Activated effector memory CD4-positive, alpha-beta T cell treated with Interleukin-2 at 50 U/mL for 16 hours (primary cell): Measurements from ENCODE around the gene MTMR6.

Experiments used
- DNase-seq: peaks from one replicate; pipeline ENCODE4 v3.0.0-alpha.2; 2020

Gene MTMR6

GRCh38 chr13:25214491-25215252 lies 72.6 kb downstream of the MTMR6 start:
- no peak for DNase-seq

GRCh38 chr13:25213715-25214114 lies 73.6 kb downstream of the MTMR6 start:
- no peak for DNase-seq

DNA sequence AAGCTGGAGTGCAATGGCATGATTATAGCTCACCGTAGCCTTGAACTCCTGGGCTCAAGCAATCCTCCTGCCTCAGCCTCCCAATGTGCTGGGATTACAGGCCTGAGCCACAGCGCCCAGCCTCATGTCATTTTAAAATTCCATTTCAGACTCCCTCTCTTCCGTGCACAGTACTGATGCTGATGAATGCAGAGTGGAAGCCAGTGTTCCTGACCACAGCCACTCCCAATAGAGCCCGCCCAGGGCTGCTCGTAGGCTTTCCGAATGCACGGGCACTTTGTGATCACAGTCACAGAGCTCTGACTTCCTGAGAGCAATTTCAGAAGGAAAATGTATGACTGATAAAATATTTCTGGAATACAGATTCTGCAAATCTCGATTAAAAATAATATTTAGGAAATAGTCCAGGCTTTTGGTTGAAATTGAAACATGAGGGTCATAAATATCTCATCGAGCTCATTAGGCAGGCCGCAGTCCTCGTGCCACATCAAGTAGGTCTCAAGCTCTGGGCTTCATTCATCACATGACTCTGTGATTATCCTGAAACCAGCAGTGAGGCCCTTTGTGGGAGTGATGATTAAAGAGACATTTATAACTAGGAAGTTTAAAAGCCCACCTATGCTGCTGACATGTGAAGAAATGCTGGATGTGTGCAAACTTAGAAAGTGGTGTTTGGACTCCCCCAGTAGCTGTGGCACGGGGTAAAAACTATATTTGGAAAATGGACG lies 76.3 kb downstream of the MTMR6 start:
- DNase-seq, result no peak

DNA sequence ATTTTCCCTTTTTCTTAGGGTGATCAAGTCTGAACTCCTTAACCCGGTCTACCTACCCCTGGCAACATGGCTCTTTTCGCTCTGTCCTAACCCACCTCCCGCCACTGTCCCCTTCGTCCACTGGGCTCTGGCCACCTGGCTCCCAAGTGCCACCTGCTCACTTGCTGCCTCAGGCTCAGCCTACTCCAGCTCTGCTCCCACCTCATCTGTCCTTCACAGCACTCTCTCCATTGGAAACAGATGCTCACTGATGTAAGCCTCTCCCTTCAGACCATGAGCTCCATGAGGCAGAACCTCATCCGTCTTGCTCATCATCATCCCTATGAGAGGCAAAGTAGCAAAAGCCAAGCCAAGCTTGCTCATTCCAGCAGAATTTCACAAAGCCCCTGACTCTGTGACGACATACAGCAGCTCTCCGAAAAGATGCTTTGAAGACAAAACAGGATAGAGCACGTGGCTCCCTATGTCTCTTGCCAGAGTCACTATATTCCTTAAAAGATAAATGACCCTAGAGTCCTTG lies 79.9 kb downstream of the MTMR6 start:
- DNase-seq, result no peak

GRCh38 chr13:25204863-25205262 lies 82.4 kb downstream of the MTMR6 start:
- DNase-seq, result no peak

GRCh38 chr13:25203127-25203740 lies 84.1 kb downstream of the MTMR6 start:
- no peak for DNase-seq

- no peak for DNase-seq
These were observed 86.5 kb downstream of the MTMR6 start for GRCh38 chr13:25200783-25201182.

DNA sequence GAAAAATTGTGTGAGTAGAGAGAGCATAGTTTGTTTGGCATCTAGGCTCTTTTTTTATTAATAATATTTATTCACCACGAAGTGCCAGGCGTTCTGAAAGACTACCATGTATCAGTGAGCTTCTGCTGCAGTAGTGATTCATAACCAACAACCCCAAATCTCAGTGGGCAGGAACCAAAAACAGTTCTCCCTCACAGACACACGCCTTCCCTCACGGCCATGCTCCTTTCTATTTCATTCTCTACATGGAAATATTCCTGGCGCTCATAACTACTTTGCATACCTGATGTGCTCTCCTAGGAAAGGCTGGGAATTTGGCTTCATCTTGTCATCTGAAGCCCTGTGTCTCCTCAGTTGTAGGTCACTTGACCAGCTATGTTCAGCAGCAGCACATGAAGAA lies 88.6 kb downstream of the MTMR6 start:
- DNase-seq, result no peak

GRCh38 chr13:25196971-25197370 lies 90.3 kb downstream of the MTMR6 start:
- DNase-seq, result no peak
